Stimulated activated CD4-positive, alpha-beta T cell treated with anti-CD3 and anti-CD28 coated beads, Interleukin-12 subunit alpha, Interleukin-12 subunit beta, amount 100 ng/mL, for 24 hours (primary cell): Measurements from ENCODE around the gene SPRR2D.
"Not testable (repeated sequence)": the region's sequence is repeated elsewhere in the genome, so short reads cannot be mapped to it uniquely, and the experiment has no call there.

ENCODE experiments used
- DNase-seq, 2 experiments: peaks; one replicate each; pipeline ENCODE4 v3.0.0-alpha.2; 2020; ENCODE audit warnings: low read depth in 2 of 2

SPRR2D gene

DNA sequence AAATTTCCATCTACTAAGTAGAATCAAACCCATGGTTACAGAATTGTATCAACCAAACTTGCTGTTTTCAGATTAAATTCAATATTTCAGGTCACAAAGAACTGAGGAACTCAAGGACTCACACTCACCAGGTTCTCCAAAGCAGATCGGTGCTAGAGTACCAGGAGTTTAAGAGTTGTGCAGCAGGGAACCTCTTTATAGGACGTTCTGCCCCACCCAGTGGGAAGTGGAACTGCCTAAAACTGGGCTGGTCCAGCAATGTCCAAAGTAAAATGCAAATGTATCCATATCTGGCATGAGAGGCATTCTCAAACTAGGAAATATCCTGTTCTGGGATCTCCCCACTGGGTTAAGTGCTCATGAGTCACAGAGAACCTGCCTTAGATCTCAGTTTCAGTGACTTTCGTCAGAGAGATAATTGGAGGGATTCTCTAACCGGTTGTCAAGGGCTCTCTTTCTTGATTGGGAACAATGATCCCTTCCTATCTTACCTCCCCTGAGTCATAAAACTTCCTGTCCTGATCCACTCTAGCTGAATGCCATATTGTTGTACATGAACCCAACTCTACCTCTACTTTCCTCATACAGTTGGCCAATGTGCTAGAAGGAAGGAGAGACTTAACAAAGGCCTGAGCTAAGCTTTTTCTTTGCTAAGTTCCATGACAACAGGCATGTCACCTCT lies at the start of gene SPRR2D:
Gene SPRR2D, minus strand, starts transcription at position 171 of the 682 bp plus-strand sequence. CDS start 774 bp downstream, outside the sequence.
- DNase-seq: no peak

DNA sequence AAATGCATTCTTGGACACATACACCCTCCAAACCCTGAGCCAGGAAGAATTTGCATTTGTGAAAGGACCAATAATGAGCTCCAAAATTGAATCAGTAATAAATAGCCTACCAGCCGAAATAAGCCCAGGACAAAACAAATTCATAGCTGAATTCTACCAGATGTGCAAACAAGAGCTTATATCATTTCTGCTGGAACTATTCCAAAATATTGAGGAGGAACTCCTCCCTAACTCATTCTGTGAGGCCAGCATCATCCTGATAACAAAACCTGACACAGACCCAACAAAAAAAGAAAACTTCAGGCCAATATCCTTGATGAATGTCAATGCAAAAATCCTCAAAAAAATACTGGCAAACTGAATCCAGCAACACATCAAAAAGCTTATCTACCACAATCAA lies 46.7 kb upstream of the SPRR2D start:
- DNase-seq: no peak

DNA sequence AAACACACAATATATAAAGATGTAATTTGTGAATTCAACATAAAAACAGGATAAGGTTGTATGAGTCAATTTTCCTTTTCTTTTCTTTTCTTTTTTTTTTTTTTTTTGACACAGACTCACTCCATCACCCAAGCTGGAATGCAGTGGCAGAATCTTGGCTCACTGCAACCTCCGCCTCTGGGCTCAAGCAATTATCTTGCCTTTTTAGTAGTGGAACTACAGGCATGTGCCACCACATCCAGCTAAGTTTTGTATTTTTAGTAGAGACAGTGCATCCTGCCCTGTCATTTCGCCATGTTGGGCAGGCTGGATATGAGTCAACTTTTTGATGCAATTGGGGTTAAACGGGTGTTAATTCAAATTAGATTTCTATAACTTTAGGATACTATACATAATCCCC lies 40.8 kb upstream of the SPRR2D start:
- DNase-seq: no peak

DNA sequence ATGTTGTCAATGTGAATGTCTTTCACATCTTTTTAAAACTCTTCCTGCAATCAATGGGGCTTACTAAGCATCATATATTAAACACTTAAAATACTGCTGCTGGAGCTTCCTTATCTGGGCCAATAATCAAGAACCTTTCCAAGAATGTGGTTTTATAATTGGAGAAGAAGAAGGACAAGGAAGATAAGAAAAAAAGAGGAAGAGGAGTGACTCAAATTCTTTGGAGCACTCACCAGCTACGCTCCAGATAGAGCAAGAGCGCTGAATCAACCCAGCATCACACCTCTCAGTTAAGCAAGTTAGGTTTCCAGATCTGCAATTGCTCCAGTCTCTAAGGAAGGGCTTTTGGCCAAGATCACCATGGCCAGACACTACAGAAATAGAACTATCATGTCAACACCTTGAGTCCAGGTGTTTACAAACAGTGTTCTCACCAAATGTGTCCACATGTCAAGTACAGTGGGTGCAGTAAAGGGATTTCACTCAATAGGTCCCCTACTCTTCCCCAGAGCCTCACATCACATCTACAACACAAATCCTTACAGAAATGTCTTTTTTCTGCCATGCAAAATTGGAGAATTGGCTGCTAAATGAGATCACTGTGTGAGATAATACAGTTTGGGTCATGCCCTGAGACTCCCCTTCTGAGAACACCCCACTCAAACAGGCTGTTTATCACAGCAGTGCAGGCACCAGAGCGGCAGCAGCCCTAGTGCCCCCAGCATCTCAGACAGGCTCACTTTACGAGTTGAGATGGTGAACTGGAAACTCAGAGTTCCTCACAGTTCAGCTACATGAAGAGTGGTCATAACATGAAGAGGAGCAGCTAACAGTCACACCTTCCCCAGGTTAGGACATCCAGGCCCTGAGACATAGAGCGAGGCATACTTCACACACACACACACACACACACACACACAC lies 32.1 kb upstream of the SPRR2D start:
- no peak for DNase-seq

DNA sequence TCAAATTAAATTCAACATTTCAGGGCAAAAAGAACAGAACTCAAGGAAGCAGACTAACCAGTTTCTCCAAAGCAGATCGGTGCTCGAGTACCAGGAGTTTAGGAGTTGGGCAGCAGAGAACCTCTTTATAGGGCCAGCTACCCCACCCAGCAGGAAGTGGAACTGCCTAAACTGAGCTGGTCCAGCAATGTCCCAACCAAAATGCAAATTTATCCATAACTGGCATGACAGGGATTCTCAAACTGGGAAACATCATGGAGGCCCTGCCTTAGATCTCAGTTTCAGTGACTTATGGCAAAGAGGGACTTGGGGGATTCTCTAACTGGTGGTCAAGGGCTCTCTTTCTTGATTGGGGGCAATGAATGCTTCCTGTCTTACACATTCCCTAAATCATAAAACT lies 30.6 kb upstream of the SPRR2D start, which contains the start of gene SPRR2B:
Gene SPRR2B, minus strand, starts transcription at position 101 of the 400 bp plus-strand sequence. CDS start 772 bp downstream, outside the sequence.
- no peak for DNase-seq

DNA sequence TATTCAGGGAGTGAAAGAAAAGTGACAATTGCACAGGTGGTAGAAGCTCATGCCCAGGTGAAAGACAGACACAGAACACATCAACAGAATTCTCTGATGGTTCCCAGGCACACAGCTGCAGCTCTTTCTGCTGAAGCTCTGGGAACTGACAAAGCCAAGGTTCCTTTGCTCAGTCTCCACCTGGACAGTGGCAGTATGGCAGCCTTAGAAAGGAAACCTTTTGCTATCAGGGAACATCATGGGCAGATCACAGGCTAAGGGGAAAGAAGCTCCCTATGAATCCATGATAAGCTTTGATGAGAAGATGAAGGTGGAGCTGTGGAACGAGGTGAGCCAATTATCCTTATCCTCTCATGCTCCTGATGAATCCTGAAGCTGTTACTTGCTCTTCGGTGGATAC lies 29.3 kb upstream of the SPRR2D start:
- no peak for DNase-seq

DNA sequence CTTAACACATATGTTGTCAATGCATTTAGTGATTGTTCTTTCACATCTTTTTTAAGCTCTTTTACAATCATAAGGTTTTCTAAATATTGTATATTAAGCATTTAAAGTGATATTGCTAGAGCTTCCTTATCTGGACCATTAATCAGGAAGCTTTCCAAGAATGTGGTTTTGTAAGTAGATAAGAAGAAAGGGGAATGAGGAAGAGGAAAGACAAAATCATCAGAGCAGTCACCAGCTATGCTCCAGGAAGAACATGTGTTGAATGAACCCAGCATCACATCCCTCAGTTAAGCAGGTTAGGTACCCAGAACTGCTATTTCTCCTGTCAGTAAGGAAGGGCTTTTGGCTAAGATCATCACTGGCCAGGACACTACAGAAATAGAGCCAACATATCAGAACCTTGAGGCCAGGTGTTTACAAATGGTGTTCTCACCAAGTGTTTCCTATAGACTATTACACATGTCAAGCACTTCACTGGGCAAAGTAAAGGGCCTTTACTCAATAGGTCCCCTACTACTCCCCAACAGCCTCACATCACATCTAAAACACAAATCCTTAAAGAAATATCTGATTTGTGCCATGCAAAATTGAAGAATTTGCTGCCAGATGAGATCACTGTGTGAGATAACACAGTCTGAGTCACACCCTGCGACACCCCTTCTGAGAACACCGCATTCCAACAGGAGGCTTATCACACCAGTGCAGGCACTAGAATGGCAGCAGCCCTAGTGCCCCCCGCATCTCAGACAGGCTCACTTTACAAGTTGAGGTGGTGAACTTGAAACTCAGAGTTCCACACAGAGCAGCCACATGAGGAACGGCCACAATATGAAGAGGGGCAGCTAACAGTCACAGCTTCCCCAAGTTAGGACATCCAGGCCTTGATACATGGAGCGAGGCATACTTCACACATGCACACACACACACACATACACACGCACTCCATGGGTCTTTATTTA lies 18.2 kb upstream of the SPRR2D start:
- no peak for DNase-seq

DNA sequence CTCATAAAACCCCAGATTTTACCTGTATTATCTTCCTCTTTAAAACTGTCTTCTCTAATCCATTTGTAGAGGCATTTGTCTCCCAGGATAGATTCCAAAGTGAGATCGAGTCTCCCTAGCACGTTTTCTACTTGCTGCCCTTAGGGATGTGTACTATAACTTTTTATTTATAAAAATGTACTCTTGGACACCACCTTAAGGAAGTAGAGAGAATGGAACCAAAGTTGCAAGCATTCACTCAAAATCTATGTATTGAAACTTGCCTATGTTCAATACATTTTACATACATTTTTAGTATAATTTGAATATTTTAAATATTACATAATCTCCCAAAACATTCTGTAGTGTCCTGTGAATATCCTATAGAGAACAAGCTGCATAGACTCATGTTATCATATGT lies 17.2 kb upstream of the SPRR2D start:
- no peak for DNase-seq

DNA sequence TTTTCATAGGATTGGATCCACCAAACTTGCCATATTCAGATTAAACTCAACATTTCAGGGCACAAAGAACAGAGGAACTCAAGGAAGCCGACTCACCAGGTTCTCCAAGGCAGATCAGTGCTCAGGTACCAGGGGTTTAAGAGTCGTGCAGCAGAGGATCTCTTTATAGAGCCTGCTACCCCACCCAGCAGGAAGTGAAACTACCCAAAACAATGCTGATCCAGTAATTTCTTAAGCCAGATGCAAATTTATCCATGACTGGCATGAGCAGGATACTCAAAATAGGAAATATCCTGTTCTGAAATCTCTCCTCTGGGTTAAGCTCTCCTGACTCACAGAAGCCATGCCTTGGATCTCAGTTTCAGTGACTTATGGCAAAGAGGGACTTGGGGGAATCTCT lies 16.5 kb upstream of the SPRR2D start, which contains the start of gene SPRR2A:
Gene SPRR2A, minus strand, starts transcription at position 138 of the 400 bp plus-strand sequence. CDS start 777 bp downstream, outside the sequence.
- DNase-seq: no peak

DNA sequence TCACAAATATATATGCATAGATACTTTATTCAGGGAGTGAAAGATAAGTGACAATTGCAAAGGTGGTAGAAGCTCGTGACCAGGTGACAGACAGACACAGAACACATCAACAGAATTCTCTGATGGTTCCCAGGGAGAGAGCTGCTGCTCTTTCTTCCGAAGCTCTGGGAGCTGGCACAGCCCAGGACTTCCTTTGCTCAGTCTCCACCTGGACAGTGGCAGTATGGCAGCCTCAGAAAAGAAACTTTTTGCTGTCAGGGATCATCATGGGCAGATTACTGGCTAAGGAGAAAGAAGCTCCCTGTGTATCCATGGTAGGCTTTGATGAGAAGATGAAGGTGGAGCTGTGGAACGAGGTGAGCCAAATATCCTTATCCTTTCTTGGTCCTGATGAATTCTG lies 15.2 kb upstream of the SPRR2D start:
- DNase-seq: not testable (repeated sequence)

DNA sequence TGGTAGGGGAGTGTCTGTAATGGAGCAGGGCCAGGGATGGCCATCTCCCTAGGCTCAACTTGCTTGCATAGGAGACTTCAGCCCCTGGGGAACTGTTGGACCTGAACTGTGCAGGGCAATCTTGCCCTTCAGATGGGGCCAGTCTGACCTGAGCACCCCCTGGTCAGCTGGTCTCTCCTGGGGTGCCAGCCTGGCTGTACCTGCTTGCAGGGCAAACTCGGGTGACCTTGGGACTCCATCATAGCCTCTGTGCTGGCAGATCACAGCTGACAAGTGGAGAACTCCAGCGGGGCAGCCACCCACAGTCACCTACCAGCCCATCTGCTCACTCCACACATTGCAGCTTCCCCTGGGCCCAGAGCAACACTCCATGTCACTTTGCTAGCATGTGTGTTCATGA lies 8.3 kb upstream of the SPRR2D start:
- DNase-seq: no peak

DNA sequence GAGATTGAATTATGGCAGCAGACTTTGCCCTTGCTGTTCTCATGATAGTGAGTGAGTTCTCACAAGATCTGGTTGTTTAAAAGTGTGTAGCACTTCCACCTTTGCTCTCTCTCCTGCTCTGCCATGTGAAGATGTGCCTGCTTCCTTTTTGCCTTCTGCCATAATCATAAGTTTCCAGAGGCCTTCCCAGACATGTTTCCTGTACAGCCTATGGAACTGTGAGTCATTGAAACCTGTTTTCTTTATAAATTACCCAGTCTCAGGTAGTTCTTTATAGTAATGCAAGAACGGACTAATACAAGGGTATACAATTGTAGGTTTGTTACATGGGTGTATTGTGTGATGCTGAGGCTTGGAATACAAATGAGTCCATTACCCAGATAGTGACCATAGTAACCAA lies 5.7 kb downstream of the SPRR2D start:
- no peak for DNase-seq

DNA sequence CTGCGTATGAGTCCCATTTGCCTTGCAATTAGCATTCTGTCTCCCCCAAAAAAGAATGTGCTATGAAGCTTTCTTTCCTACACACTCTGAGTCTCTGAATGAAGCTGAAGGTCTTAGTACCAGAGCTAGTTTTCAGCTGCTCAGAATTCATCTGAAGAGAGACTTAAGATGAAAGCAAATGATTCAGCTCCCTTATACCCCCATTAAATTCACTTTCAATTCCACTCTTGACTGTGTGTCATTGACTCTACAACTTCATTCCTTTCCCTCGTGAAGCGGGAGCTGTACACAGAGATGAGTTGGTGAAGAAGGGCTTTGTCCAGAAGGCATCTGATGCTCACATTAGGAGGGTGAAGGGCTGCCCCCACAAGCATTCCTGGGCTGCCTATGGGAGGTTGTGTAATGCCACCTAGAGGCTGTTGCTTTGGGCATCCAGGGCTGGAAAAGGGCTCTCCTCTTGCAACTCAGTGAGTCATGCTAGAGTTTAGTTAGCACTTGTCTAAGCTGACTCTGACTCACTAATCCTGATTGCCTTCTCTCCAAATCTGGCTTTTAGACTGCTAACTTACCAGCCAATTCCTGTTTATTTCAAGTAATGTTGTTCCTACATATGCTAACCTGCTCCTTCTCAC lies 8.1 kb downstream of the SPRR2D start:
- no peak for DNase-seq

DNA sequence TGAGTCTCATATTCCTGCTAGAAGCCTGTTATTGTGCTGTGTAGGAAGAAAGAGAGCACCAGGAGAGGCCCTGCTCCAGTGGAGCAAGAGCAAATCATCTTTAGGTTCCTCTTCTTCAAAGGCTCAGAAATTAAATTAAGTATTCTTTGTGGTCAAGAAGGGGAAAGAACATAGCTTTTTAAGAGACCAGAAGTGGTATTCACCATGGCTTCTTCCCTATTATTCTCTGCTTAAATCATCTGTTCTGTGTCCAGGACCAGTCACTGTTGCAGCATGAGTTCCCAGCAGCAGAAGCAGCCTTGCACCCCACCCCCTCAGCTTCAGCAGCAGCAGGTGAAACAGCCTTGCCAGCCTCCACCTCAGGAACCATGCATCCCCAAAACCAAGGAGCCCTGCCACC lies 8.8 kb downstream of the SPRR2D start:
- DNase-seq: no peak

DNA sequence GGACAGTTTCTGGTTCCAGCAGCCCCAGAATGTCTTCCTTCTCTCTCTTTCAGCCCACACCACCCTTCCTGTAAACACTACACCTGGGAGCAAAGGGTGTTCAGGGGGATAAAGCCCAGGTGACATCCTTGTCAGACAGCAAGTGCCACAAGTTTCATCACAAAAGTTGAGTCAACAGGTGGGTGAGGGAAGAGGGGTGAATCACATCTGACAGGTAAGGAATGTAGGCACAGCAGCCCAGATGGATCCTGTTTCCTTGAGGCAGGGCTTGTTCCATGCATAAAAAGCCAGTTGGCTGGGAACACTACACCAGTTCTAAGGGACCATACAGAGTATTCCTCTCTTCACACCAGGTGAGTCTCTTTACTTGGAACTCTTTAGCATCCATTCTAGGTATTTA lies 10.0 kb downstream of the SPRR2D start, which contains the start of gene SPRR1B:
Gene SPRR1B, plus strand, starts transcription at position 309 of the 400 bp plus-strand sequence. CDS start 1,143 bp downstream, outside the sequence.
- no peak for DNase-seq

DNA sequence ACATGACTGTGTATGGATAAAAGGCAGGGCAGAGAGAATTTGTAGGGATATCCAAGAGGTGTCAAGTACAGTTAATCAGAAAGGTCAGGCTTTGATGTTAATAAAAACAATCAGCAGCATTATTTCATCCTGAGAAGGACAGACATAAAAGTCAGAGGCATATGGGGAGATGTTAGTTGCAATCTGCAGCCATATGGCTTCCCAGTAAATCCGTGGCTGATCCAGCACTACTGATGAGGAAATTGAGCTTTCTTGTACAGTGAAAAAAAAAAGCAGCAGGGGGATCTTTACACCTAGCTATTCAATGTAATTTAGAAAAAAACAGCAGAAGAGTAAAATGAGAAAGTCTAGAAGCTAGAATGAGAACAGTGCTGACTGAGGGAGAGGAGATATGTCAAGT lies 12.2 kb downstream of the SPRR2D start:
- no peak for DNase-seq

DNA sequence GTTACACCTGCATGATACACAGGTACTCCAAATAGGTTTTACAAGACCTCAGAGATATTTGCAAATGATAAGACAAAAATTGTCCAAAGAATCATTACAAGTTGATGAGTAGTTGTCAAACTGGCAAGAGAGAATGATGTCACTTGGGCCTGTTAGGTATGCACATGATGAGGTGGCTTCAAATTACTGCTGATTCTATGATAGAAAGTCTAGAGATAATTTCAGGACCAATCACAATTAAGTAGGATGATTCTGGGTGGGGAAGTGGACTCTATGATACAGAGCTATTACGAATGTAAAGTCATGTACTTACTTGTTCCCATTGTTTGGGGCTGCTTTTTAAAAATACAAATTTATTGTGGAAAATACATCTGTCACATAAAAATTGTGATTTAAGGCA lies 15.1 kb downstream of the SPRR2D start:
- no peak for DNase-seq

DNA sequence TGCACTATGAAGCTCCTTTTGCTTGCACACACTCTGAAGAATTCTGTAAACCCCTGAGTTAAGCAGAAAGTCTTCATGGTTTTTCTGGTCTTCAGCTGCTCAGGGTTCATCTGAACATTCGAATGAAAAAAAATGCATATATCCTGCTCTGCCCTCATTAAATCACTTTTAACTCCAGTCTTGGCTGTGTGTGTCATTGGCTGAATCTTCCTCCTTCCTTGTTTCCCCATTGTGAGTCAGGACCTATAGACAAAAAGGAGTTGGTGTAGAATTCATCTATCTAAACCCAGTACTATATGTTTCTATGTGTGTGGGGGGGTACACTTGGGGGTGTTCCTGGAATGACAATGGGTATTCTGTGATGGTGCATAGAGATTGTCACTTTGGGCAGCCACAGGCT lies 16.5 kb downstream of the SPRR2D start:
- DNase-seq: no peak

DNA sequence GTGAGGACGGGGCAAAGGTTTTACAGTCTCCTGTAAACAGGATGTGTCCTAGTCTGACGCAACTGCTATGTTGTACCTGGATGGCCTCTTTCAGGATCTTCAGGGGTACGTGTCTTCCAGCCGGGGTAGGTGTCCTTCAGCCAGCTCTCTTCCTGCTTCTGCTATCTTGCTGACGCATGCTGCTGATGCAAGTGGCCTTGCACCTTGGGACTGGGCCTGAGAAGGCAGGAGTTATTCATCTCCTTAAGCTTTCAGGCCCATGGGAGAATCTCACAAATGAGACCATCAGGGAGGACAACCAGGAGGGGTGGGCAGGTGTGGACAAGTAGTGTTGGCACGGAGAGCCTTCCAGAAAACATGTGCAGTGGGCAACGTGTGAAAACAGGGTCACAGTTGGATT lies 17.8 kb downstream of the SPRR2D start:
- DNase-seq: no peak

DNA sequence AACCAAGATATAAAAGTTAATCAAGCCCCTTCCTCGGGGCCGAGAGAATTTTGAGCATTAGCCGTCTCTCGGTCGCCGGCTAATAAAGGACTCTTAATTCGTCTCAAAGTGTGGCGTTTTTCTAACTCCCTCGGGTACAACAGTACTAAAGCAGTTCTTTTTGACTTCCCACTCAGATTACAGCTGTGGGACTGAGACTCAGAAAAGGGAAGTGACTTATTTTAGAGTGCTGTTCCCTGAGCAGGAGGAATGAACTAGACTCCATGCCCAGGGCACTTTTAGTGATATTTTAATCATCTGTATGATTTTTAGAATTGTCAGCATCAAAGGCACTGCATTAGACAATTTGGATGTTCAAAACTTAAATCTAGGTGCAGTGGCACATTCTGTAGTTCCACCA lies 18.6 kb downstream of the SPRR2D start:
- DNase-seq: not testable (repeated sequence)

DNA sequence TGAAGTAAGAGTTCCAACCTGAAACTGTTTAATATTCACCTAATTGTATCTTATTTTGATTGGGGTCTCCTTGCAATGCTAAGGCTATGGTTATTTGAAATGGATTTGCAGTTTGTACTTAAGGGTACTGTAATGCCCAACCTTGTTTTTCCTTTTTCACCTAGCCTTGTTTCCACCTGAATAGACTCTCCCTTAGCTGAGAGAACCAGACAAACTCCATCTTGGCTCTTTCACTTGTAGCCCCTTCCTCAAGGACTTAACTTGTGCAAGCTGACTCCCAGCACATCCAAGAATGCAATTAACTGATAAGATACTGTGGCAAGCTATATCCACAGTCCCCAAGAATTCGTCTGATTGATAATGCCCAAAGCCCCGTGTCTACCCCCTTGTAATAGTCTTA lies 19.1 kb downstream of the SPRR2D start:
- not testable (repeated sequence) for DNase-seq
